WTC11 (cell line): Measurements from ENCODE around the gene UNC79.

Experiments
- CTCF ChIP-seq: fragments of 200-600 bp; IDR thresholded peaks from 2 replicates; pipeline ENCODE4 v1.8.0; 2022; ENCODE audit warnings: antibody characterized with exemption
- NFYB ChIP-seq: sonication (generic); formaldehyde crosslinking; conservative IDR thresholded peaks from 2 replicates; pipeline ENCODE4 v1.8.0; 2022; ENCODE audit warnings: low read depth, missing genetic modification reagents
- NR2C2 ChIP-seq: sonication (generic); formaldehyde crosslinking; IDR thresholded peaks from 2 replicates; pipeline ENCODE4 v1.8.0; 2022; ENCODE audit warnings: mild to moderate bottlenecking, missing genetic modification reagents
- RELA ChIP-seq: sonication (generic); formaldehyde crosslinking; IDR thresholded peaks from 2 replicates; pipeline ENCODE4 v1.8.1; 2022; ENCODE audit warnings: missing genetic modification reagents, mild to moderate bottlenecking, borderline replicate concordance
- SP1 ChIP-seq: sonication (generic); formaldehyde crosslinking; conservative IDR thresholded peaks from 2 replicates; pipeline ENCODE4 v1.8.1; 2022; ENCODE audit warnings: missing genetic modification reagents

GRCh38 chr14:93737634-93738033, 306.9 kb downstream of the UNC79 start:
- no peak for TF ChIP-seq NR2C2 (CRISPR knock-in tag)
- no peak for TF ChIP-seq CTCF
- no peak for TF ChIP-seq NFYB (CRISPR knock-in tag)
- TF ChIP-seq RELA (CRISPR knock-in tag), result no peak
- no peak for TF ChIP-seq SP1 (CRISPR knock-in tag)
